OCI-M2 (cell line): ENCODE results near the gene CYB5R4.
A peak's percentile ranks its signal among the peaks of the same experiment; 100 is the strongest.

ENCODE experiments used
- DNase-seq: peaks from one replicate; lab custom pipeline; 2025; ENCODE audit not compliant: unreplicated experiment; lab: John Stamatoyannopoulos, UW

The CYB5R4 gene, protein sequence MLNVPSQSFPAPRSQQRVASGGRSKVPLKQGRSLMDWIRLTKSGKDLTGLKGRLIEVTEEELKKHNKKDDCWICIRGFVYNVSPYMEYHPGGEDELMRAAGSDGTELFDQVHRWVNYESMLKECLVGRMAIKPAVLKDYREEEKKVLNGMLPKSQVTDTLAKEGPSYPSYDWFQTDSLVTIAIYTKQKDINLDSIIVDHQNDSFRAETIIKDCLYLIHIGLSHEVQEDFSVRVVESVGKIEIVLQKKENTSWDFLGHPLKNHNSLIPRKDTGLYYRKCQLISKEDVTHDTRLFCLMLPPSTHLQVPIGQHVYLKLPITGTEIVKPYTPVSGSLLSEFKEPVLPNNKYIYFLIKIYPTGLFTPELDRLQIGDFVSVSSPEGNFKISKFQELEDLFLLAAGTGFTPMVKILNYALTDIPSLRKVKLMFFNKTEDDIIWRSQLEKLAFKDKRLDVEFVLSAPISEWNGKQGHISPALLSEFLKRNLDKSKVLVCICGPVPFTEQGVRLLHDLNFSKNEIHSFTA

DNA sequence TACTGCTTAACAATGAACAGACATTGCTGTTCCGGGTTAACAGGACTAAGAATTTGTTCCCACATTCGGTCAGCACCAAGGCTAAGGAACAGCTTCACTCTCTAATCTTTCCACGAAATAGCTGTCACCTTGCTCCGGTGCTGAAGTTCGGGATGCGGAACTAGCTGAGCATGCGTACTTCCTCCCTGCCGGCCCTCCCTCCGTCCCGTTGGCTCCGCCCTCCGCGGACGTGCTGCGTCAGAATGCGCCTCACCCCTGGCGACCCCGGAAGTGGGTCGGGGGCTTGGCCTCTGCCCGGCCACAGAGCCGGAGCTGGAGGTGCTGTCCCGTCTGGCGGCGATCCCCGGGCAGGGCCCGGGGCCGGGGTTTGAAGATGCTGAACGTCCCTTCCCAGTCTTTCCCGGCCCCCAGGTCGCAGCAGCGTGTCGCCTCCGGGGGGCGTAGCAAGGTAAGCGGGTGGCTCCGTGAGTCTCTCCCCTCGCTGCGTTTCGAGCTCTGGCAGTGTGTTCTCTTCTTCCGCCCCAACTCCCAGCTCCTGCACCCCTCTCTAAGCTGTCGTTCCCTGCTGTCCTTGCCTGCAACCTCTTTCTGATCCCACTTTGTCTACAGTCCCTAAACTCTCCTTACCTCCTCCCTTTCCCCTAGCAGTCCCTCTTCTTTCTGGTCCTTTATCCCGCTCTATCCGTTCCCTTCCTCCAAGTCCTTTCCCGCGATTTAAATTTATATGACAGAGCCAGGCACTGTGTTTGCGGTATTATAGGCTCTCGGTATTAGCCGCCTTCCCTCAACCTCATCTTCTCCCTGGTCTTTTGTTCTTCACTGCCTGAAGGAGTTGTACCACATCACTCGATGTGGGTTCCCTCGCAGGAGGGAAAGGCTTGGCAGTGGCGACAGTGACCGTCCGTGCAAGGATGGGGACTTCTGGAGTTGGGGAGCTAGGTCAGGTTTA, at the start of gene CYB5R4:
Gene CYB5R4, plus strand, starts transcription at position 280 of the 949 bp plus-strand sequence. Its CDS starts 94 bp downstream, at position 374.
- peak; percentile 86 for DNase-seq

DNA sequence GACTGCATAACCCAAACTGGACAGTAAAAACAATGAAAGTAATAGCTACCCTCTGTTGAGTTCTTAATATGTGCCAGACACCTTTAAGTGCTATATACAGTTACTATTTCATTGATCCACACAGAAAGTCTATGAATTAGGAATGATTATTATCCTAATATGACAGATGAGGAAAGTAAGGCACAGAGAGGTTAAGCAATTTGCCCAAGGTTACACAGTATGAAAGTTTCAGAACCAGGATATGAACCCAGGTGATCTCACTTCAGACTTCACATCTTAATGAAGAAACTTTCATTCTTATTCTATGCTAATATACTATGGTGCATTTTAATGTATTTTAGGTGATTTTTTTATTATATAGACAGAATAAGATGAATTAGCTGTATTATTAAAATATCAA, 46.9 kb upstream of the CYB5R4 start:
- no peak for DNase-seq

DNA sequence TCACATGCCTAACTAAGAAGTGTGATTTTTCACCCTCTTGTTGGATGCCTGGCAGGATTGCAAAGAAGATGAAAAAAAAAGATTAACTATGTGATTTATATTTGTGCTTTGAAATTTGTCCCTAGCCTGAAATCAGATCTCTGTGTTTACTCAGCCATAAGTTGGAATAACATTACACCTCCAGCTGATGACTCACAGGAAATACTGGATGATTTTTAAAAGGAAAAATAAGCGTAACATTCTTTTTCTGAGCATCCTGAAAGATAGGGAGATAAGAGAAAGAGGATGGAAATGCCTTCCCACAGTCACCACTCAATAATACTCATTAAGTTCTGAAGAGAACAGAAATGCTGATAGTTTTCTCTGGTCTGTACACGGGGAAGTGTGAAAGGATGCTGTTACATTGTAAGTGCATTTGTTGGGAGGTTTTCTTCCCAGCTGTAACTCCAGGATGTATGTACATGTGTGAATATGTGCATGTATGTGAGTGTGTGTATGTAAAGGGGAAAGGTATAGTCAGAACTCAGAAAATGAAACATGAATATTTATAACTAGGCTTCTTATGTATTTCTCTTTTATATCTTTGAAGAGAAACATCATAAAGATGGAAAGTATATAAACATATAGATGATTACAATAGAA, 43.7 kb upstream of the CYB5R4 start:
- no peak for DNase-seq

DNA sequence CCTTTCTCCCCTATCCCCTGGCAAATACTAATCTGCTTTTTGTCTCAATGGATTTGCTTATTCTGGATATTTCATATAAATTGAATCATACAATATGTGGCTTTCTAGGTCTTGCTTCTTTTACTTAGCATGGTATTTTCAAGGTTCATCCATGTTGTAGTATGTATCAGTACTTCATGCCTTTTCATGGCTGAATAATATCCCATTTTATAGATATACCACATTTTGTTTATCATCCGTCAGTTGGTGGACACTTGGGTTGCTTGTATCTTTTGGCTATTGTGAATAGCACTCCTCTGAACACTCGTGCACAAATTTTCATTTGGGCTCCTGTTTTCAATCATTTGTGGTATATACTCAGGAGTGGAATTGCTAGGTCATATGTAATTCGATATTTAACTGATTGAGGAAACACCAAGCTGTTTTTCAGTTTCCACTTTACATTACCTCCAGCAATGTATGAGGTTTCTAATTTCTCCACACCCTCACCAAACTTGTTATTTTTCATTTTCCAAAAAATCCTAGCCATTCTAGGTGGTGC, 36.8 kb upstream of the CYB5R4 start:
- no peak for DNase-seq

DNA sequence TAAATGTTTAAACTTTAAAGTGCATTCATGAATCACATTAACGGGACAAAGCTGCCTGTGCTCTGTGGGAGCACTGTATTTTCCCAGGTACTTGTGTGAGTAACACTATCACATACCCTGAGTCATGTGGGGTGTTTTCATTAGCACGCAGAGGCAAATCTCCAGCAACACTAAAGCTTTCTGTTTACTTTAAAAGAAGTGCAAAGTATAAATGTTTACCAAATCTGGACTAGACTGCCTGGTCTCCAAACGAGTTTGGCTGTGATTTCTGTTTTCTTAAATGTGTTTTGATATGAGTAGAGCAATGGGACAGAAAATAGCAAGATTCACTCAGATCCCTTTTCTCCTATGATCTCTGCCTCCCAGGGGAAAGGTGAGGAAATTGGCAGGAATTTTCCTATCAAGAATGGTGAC, 35.1 kb upstream of the CYB5R4 start:
- DNase-seq = no peak

DNA sequence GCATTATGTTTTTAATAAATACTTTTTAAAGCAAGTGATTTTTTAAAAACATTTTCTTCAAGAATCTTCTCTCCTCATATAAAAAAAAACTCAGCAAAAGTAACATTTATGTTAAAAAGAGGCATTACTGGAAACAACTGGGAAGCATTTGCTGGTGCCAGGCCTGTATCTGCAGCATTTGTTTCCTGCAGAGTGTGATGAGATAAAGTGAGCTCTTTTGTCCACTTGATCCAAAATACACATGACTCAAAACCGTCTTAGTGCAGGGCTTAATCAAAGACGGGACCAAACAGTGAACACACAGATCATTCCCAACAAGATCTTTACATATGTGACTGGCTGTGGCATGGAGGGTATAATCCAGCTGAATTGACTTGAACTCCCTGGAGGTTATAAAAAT, 34.7 kb upstream of the CYB5R4 start:
- DNase-seq = no peak

DNA sequence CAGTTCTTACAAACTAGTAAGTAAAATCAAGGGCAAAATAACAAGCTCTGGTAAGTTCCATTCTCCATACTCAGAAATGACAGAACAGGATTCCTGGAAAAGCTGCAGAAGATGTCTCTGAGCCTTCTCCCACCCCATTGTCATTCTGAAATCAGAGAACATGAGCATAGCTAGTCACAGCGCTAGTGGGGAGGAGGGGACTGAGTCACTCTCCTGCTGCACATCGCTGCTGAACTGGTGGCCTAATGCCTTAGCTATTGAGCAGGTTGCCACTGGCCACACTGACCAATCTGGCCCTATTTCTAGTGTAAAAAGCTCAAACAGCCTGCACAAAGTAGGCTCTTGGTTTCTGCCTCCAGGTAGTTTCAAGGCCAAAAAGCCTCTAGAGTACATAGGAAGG, 32.4 kb upstream of the CYB5R4 start:
- no peak for DNase-seq

DNA sequence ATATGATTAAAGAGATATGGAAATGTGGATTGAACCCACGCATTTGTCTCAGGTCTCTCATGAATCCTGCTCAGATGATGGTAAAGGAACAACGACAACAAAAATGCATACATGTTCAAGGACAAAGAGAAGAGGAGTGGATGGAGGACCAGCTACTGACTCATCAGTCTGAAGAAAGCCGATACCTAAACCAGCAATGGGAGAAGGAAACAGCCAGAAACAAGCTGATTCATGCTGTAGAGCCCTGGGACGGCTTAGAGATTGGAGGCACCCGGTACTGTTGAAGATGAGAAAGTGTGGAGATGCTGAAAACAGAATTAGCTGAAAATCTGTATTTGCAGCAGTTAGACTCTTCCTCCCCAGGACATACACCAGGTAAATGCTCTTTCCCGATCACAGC, 20.8 kb upstream of the CYB5R4 start:
- no peak for DNase-seq

DNA sequence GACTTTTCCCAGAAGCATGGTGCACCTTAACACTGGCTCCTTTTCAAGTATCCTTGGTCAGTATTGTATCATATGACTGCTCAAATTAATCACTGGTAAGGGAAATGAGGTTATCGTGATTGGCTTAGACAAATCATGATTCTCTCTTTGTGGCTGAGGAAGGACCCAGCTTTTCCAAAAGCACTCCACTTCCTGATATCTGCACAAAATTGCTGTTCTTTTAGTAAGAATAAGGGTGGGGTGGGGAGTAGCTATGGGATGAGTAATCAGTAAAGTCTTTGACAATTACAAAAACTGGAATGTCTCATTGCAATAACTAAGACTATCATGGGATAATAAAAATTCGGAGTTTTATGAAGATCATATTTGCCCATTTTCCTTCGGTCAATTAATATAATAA, 15.3 kb upstream of the CYB5R4 start:
- DNase-seq = no peak

DNA sequence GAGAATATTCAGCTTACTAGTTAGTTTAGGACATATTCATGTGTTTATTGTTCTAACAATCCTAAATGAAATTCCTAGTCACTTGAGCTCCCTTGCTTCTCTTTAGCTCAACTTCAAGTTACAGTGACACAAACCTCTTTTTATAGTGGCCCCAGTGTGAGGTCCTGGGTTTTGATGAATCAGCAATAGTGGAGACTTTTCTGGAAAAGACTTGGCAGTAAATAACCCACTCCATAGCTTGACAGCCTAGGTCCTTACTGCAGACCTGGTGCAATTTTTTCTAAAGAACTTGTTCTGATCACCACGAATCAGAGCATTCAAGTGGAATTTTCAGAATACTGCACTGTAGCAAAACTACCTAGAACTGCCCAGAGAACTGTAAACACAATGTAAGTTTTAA, 13.2 kb upstream of the CYB5R4 start:
- no peak for DNase-seq

DNA sequence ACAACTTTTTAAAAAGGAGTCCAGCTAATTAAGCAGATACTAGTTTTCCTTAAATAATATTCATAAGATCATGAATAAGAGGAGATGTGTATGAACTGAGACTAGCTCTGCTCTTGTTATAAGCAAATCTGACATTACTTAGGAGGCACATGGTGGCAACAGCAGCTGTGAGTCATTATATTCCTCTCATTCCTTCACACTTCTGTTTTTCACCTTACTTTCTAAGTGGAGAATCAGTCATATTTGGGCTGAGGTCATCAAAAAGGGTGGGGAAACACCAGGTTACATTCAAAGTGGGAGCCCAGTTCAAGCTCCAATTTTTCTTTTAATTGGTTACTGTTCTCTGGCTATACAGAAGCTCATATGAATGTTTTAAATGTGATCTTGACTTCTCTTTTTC, 12.3 kb upstream of the CYB5R4 start:
- no peak for DNase-seq

DNA sequence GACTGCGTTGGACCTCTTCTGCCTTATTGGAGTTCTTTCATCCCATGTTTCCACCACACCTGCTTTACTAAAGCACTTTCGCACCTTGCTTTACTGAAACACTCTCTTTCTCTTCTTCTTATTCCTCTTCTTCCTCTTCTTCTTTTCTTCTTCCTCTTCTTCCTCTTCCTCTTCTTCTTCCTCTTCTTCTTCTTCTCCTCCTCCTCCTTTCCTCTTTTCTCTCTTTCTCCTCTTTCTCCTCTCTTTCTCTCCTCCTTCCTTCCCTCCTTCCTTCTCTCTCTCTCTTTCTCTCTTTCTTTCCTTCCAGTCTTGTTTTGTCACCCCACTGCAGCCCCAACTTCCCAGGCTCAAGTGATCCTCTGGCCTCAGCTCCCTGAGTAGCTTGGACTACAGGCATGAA, 10.4 kb upstream of the CYB5R4 start:
- DNase-seq = no peak

DNA sequence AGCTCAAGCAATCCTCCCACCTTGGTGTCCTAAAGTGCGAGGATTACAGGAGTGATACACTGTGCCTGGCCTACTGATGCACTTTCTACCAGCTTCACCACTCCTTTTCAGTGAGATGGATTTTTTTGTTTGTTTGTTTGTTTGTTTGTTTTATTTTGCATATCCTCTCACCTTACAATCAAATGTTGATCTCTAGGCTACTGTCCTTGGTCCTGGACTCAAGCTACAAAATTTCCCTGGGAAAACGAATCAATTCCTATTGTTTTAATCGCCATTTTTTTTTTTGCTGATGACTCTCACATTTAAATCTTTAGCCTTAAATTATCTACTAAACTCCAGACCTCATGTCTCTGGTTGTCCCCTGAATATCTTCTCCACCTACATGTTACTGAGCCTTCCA, 9.9 kb upstream of the CYB5R4 start:
- no peak for DNase-seq

DNA sequence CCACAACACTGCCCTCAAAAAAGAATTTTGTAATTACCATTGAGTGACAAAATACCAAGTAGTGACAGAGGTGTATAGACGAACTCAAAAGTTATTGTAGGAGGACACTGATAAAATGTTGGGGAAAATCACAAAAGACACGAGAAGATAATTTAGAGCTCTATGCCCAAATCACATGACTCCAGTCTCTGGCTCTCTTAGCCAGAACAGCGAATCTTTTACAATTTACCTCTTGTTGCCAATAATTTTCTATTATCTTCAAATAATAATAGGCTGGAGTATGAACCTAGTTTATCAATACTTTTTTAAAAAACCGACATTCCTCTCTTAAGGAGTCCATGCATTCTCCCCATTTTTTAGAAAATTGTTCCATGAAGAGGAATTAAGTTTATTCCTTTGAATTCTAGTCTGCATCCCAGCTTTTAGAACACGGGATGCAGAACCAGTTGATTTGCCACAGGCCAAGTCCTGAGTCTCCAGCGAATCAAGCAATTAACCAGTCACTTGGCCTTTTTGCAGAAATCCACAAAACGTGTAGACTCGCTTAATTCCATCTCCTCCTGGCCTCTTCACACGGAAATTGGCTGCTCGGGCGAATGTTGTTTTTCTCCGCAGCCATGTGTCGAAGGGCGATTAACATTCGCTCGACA, 6.8 kb upstream of the CYB5R4 start:
- DNase-seq = no peak

DNA sequence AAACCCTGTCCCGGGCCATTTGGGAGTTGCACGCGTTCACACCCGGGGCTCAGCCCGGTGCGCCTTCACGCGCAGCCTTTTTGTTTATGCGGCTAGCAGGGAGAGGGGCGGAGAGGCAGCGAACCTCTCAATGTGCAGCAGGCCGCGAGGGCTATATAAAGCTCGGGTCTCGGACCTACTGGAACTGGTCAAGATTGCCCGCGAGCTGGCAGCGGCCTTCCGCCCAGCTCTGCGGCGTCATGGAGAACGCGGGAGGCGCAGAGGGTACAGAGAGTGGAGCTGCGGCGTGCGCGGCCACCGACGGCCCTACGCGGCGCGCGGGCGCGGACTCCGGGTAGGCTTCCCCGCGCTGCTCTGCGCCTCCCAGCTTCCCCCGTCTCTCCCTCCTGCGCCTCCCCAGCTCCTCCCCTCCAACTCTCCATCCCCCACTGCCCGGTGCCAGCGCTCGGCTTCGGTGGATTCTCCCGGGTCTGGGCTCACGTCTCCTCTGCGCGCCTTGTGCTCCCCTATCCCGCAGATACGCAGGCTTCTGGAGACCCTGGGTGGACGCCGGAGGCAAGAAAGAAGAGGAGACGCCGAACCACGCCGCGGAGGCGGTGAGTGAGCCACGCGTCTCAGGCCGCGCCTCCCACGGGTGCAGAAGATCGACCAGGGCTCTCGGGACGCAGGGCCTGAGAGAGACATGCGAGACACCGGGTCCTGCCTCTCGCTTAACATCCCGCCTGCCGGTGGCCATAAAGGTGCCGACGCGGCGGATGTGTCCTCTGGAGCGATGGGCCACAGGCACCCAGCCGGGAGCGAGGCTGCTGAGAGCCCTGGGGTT, 6.1 kb upstream of the CYB5R4 start, which contains the start of gene RIPPLY2:
Gene RIPPLY2, plus strand, starts transcription at position 183 of the 823 bp plus-strand sequence. Its CDS starts 57 bp downstream, at position 240.
- DNase-seq = no peak

DNA sequence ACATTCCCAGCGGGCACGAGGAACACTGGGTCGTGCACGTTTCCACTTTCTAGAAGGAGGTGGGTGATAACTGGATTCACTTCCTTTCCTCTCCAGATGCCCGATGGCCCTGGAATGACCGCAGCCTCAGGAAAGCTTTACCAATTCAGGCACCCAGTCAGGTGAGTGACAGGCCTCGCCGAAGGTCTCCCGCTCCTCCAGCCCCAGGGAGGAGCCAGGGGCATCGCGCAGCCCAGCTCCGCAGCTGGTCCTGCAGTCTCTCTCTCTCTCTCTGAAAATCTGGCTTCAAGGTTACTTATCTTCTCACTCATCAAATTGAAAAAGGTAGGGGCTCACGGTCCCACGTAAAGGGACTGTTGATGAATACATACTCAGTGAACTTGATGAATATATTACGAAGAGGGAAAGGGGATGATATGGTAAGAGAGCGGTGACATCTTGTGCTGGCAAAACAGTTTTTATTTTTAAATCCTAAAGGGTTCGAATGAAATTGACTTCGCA, 5.4 kb upstream of the CYB5R4 start:
- no peak for DNase-seq

DNA sequence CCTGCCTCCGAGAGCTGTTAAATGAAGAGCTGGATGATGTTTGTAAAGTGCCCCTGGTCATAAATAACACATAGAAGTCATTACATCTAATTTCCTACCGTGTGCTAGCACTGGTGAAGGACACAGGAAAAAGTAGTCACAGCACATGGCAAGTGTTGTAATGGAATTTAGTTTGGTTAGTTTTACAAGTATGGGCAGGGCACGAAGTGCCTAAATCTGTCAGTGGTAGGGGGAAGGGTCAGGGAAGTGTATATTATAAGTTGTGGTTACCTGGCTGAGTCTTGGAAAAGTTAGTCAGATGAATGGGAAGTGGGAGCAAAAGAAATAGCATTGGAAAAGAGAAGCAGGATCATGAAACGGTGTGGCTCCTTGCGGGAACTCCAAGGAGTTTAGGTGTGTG, 4.7 kb upstream of the CYB5R4 start:
- DNase-seq = no peak

DNA sequence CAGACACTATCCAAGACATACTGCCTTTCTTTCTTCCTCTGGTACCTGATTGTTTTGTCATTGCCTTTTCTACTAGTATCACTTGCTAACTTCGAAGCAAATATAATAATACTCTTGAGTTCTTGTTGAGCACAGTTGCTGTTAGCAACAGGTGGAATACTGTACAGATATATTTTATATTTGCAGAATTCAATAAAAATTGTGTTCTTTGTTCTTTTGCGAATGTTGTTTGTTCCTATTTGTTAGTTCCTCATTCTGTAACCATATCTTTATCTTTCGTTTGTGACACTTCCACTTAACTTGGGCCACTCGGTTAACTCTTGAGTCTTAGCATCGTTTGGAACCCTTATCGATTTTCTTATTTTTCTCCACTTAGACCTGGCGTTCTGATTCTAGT, 868 bp downstream of the CYB5R4 start:
- no peak for DNase-seq

DNA sequence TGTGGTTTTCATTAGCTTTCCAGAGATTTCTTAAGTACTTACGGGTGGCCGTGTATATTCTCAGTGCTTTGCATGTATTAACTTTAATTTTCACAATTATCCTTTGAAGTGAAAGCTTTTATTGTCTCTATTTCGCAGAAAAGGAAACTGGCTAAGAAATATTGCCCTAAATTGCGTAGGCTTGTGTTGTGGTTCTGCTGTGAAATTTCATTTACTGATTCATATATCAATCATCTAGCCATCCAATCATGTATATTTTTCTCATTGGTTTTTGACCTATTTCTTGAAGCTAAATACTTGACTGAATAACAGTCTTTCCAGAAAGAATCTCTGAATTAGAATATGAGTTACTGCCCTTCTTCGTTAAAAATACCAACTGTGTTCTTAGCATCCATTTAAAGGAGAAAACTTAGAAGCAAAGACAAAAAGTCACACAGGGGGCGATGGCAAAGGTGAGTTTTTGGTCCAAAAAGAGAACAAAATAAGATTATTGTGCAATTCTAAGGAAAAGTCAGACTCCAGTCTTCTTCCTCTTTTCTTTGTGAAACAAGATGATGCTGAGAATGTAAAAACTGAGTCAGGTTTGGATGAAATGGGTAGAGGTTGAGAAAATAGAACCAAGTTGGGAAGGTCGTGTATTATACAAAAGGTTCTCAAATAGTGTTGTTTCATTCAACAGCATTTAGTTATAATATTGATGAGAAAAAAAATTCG, 1.4 kb downstream of the CYB5R4 start:
- DNase-seq = no peak
